ENCODE measurements around the gene TOLLIP.
"Not testable (repeated sequence)": the region's sequence is repeated elsewhere in the genome, so short reads cannot be mapped to it uniquely, and the experiment has no call there.

GRCh38 chr11:1242751-1243150 is 66.7 kb downstream of the TOLLIP start:
- TF ChIP-seq, protein P1, sequence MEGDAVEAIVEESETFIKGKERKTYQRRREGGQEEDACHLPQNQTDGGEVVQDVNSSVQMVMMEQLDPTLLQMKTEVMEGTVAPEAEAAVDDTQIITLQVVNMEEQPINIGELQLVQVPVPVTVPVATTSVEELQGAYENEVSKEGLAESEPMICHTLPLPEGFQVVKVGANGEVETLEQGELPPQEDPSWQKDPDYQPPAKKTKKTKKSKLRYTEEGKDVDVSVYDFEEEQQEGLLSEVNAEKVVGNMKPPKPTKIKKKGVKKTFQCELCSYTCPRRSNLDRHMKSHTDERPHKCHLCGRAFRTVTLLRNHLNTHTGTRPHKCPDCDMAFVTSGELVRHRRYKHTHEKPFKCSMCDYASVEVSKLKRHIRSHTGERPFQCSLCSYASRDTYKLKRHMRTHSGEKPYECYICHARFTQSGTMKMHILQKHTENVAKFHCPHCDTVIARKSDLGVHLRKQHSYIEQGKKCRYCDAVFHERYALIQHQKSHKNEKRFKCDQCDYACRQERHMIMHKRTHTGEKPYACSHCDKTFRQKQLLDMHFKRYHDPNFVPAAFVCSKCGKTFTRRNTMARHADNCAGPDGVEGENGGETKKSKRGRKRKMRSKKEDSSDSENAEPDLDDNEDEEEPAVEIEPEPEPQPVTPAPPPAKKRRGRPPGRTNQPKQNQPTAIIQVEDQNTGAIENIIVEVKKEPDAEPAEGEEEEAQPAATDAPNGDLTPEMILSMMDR (IDR thresholded peaks at IDR 0.05): not testable (repeated sequence)
- not testable (repeated sequence) for TF ChIP-seq POLR2A (IDR thresholded peaks at IDR 0.05)

Measured in body of pancreas (tissue), 4 donors.